Gastroesophageal sphincter (tissue), 4 donors: ENCODE measurements around the gene PTPN3. TPM values are rescaled to one million over a fixed set of nuclear protein-coding genes. Genes with fewer than 3 reads are reported as not detected.

Source experiments
- ATAC-seq: fragments of 150-250 bp; one replicate; pipeline ENCODE4 v1.9.1; 2016; ENCODE audit warnings: mild to moderate bottlenecking, moderate library complexity
- H3K27ac ChIP-seq, 4 donors: fragments of 200-600 bp; sonication (generic) in 3 of 4; 1 replicate in 3 of 4; 2 replicates in 1 of 4; pipeline ENCODE4 v1.5.1; 2016 to 2019
- H3K27me3 ChIP-seq: fragments of 200-600 bp; sonication (generic); one replicate; pipeline ENCODE4 v1.5.1; 2019
- H3K36me3 ChIP-seq, 2 donors: fragments of 200-600 bp; sonication (generic); one replicate each; pipeline ENCODE4 v1.5.1; 2019; ENCODE audit warnings: control low read depth in 1 of 2
- H3K4me1 ChIP-seq, 3 donors: fragments of 200-600 bp; sonication (generic); 1 replicate in 2 of 3; 2 replicates in 1 of 3; pipeline ENCODE4 v1.5.1; 2016 to 2019; ENCODE audit warnings: control low read depth in 2 of 3
- H3K4me3 ChIP-seq, 2 donors: fragments of 200-600 bp; sonication (generic); one replicate each; pipeline ENCODE4 v1.5.1; 2019; ENCODE audit warnings: mild to moderate bottlenecking in 1 of 2, moderate library complexity in 1 of 2
- H3K9me3 ChIP-seq, 3 donors: fragments of 200-600 bp; sonication (generic); one replicate each; pipeline ENCODE4 v1.5.1; 2017 to 2019; ENCODE audit warnings: control low read depth in 2 of 3
- CTCF ChIP-seq, 4 experiments: fragments of 200-600 bp in 2 of 4; fragments of 450-650 bp in 2 of 4; sonication (generic) in 1 of 4; IDR thresholded peaks; one replicate each; pipeline ENCODE4 v1.5.1; 2017 to 2019; ENCODE audit warnings: antibody characterized with exemption in 4 of 4, mild to moderate bottlenecking in 2 of 4, moderate library complexity in 2 of 4
- EP300 ChIP-seq: sonication (generic); formaldehyde crosslinking; IDR thresholded peaks from one replicate; pipeline ENCODE4 v1.6.1; 2017; ENCODE audit warnings: antibody characterized with exemption, mild to moderate bottlenecking
- POLR2A ChIP-seq, 2 donors: fragments of 450-650 bp; IDR thresholded peaks; one replicate each; pipeline ENCODE4 v1.6.1; 2017; ENCODE audit warnings: antibody characterized with exemption in 2 of 2, mild to moderate bottlenecking in 2 of 2, moderate library complexity in 1 of 2
- POLR2AphosphoS5 ChIP-seq: sonication (generic); formaldehyde crosslinking; IDR thresholded peaks from one replicate; pipeline ENCODE4 v1.6.1; 2017; ENCODE audit warnings: antibody characterized with exemption
- WGBS, 2 donors: methylation state at CpG; one replicate each; pipeline ENCODE4 v1.1.5; 2018; ENCODE audit warnings: low coverage in 1 of 2; 5-methylcytosine and 5-hydroxymethylcytosine counted together
- total RNA-seq, 4 donors: library from RNA; depleted of rRNA; stranded (reverse); fragments of >200 nt; gene quantifications; one replicate each; pipeline ENCODE4 v1.1.0, GENCODE V29; 2016

PTPN3 gene
- total RNA-seq, 4 donors from 2014 or later = 1.2 to 3.4 (median 1.6) TPM

- ATAC-seq = no peak
- peaks cover 0 to 7% (median 0%) of the 10 kb centered on the region in 3 donors for H3K4me1 ChIP-seq
- no peaks in the 10 kb centered on the region for H3K36me3 ChIP-seq
- H3K27ac ChIP-seq = no peak overlapping the region
- H3K27me3 ChIP-seq = peaks cover 4% of the 10 kb centered on the region
- 100% methylated on average over 1 of the region's 2 CpGs; no CpG with 5 or more reads in 1 of the 2 donors for WGBS, 2 donors
- no peak for TF ChIP-seq POLR2AphosphoS5
- TF ChIP-seq EP300 = no peak
- TF ChIP-seq CTCF (IDR thresholded peaks at IDR 0.05) = no peak
- TF ChIP-seq POLR2A (IDR thresholded peaks at IDR 0.05) = no peak
- no peaks in the 10 kb centered on the region for H3K9me3 ChIP-seq
- no peak overlapping the region for H3K4me3 ChIP-seq
These were observed 143.9 kb downstream of the PTPN3 start for GRCh38 chr9:109354190-109354589.

- 84 to 89% methylated on average over 3 to 5 of the region's 5 CpGs for WGBS, 2 donors
- H3K9me3 ChIP-seq = no peaks in the 10 kb centered on the region
- peaks cover 4% of the 10 kb centered on the region for H3K27me3 ChIP-seq
- no peak for ATAC-seq
- TF ChIP-seq POLR2A (IDR thresholded peaks at IDR 0.05) (no peak), POLR2AphosphoS5 (no peak), EP300 (no peak), CTCF (IDR thresholded peaks at IDR 0.05) (no peak)
- H3K4me1 ChIP-seq = peaks cover 0 to 7% (median 0%) of the 10 kb centered on the region in 3 donors
- no peaks in the 10 kb centered on the region for H3K36me3 ChIP-seq
- H3K4me3 ChIP-seq = no peak overlapping the region
- H3K27ac ChIP-seq = no peak overlapping the region
These were observed 147.1 kb downstream of the PTPN3 start for GRCh38 chr9:109351032-109351431.

- peak; percentile 73 for ATAC-seq
- TF ChIP-seq POLR2AphosphoS5 (peak; percentile 46), POLR2A (IDR thresholded peaks at IDR 0.05) (no peak)
- H3K4me1 ChIP-seq = peaks cover 0 to 7% (median 0%) of the 10 kb centered on the region in 3 donors
These were observed 148.7 kb downstream of the PTPN3 start for GRCh38 chr9:109349421-109349846.

GRCh38 chr9:109346904-109347303 is 151.2 kb downstream of the PTPN3 start:
- Histone ChIP-seq H3K4me3 (no peak overlapping the region), H3K9me3 (no peaks in the 10 kb centered on the region), H3K27ac (no peak overlapping the region), H3K4me1 (peaks cover 0 to 7% (median 0%) of the 10 kb centered on the region in 3 donors), H3K36me3 (no peaks in the 10 kb centered on the region), H3K27me3 (no peaks in the 10 kb centered on the region)
- no peak for ATAC-seq
- no peak for TF ChIP-seq POLR2A (IDR thresholded peaks at IDR 0.05)
- no peak for TF ChIP-seq CTCF (IDR thresholded peaks at IDR 0.05)
- 88 to 90% methylated on average over 3 of the region's 3 CpGs for WGBS, 2 donors

More at GRCh38 chr9:109349421-109349846, 148.7 kb downstream of the PTPN3 start:
- H3K4me3 ChIP-seq = no peak overlapping the region
- no peaks in the 10 kb centered on the region for H3K36me3 ChIP-seq
- H3K27me3 ChIP-seq = no peaks in the 10 kb centered on the region
- no peak overlapping the region for H3K27ac ChIP-seq
- no peaks in the 10 kb centered on the region for H3K9me3 ChIP-seq

- ATAC-seq = no peak
- Histone ChIP-seq H3K27me3 (no peaks in the 10 kb centered on the region), H3K36me3 (no peaks in the 10 kb centered on the region), H3K4me3 (no peak overlapping the region), H3K9me3 (no peaks in the 10 kb centered on the region), H3K27ac (no peak overlapping the region), H3K4me1 (peaks cover 0 to 6% (median 0%) of the 10 kb centered on the region in 3 donors)
- no peak for TF ChIP-seq POLR2AphosphoS5
- TF ChIP-seq EP300 = no peak
- whole genome bisulfite sequencing, 2 donors = 87 to 100% methylated on average over 2 to 3 of the region's 3 CpGs
These were observed 153.2 kb downstream of the PTPN3 start for GRCh38 chr9:109344866-109345265.

GRCh38 chr9:109342878-109343277 is 155.2 kb downstream of the PTPN3 start:
- no peaks in the 10 kb centered on the region for H3K9me3 ChIP-seq
- H3K4me3 ChIP-seq = no peak overlapping the region
- H3K27me3 ChIP-seq = no peaks in the 10 kb centered on the region
- WGBS, 2 donors = 85% methylated on average over 4 of the region's 4 CpGs; no CpG with 5 or more reads in 1 of the 2 donors
- ATAC-seq = no peak
- H3K27ac ChIP-seq = no peak overlapping the region
- H3K36me3 ChIP-seq = no peaks in the 10 kb centered on the region
- no peak for TF ChIP-seq POLR2AphosphoS5
- TF ChIP-seq EP300 = no peak
- TF ChIP-seq CTCF (IDR thresholded peaks at IDR 0.05) = no peak
- no peak for TF ChIP-seq POLR2A (IDR thresholded peaks at IDR 0.05)
- H3K4me1 ChIP-seq = no peaks in the 10 kb centered on the region
